Sigmoid colon (tissue), 7 donors: ENCODE data around the gene ABCA2. TPM values are rescaled to one million over a fixed set of nuclear protein-coding genes. Genes with fewer than 3 reads are reported as not detected.

ENCODE experiments used
- DNase-seq: peaks from one replicate; pipeline ENCODE4 v3.0.0-alpha.2; 2019
- H3K27ac ChIP-seq, 4 donors: fragments of 200-600 bp; sonication (generic); one replicate each; pipeline ENCODE4 v1.5.1; 2016 to 2019; ENCODE audit warnings: mild to moderate bottlenecking in 1 of 4
- H3K27me3 ChIP-seq, 3 donors: fragments of 200-600 bp; sonication (generic); one replicate each; pipeline ENCODE4 v1.5.1; 2019; ENCODE audit warnings: mild to moderate bottlenecking in 1 of 3
- H3K36me3 ChIP-seq, 4 donors: fragments of 200-600 bp; sonication (generic); one replicate each; pipeline ENCODE4 v1.5.1; 2016 to 2019
- H3K4me1 ChIP-seq, 4 donors: fragments of 200-600 bp; sonication (generic); one replicate each; pipeline ENCODE4 v1.5.1; 2017 to 2019
- H3K4me3 ChIP-seq, 4 donors: fragments of 200-600 bp; sonication (generic); one replicate each; pipeline ENCODE4 v1.5.1; 2017 to 2019; ENCODE audit warnings: mild to moderate bottlenecking in 2 of 4, moderate library complexity in 1 of 4
- H3K9me3 ChIP-seq, 4 donors: fragments of 200-600 bp in 3 of 4; sonication (generic) in 3 of 4; one replicate each; pipeline versions ENCODE4 v1.5.1 to v1.6.1; 2013 to 2019
- EP300 ChIP-seq, 4 donors: sonication (generic); formaldehyde crosslinking; IDR thresholded peaks; one replicate each; pipeline ENCODE4 v1.6.1; 2017; ENCODE audit warnings: antibody characterized with exemption in 4 of 4
- POLR2A ChIP-seq, 2 donors: fragments of 450-650 bp; IDR thresholded peaks; one replicate each; pipeline ENCODE4 v1.6.1; 2016; ENCODE audit warnings: antibody characterized with exemption in 2 of 2, mild to moderate bottlenecking in 2 of 2, moderate library complexity in 2 of 2
- POLR2AphosphoS5 ChIP-seq, 4 donors: sonication (generic); formaldehyde crosslinking; IDR thresholded peaks; one replicate each; pipeline ENCODE4 v1.6.1; 2017; ENCODE audit warnings: antibody characterized with exemption in 4 of 4
- WGBS, 2 donors: extraction: QIAGEN DNeasy Blood & Tissue Kit; methylation state at CpG; one replicate each; pipeline ENCODE4 v1.1.7; 2013; 5-methylcytosine and 5-hydroxymethylcytosine counted together
- intact Hi-C: fragments of 100-400 bp; cut with DNase I; formaldehyde crosslinking; loops from one replicate; pipeline ENCODE4 v1.15.1; 2023
- polyA plus RNA-seq, 3 donors: library from polyadenylated mRNA; stranded (reverse); fragments of 200-250 nt; gene quantifications; one replicate each; pipeline ENCODE4 v1.2.3, GENCODE V29; 2013
- total RNA-seq, 4 donors: library from RNA; depleted of rRNA; stranded (reverse); fragments of >200 nt; gene quantifications; one replicate each; pipeline ENCODE4 v1.1.0, GENCODE V29; 2016
- TF ChIP-seq, protein P1 (sequence below), 4 experiments: fragments of 450-650 bp in 3 of 4; fragments of 200-600 bp in 1 of 4; IDR thresholded peaks; one replicate each; pipeline ENCODE4 v1.5.1; 2016 to 2019; ENCODE audit warnings: antibody characterized with exemption in 4 of 4, mild to moderate bottlenecking in 3 of 4, moderate library complexity in 2 of 4
- donor health status: healthy with polysubstance abuse.
- donor health status: Bipolar disorder and iron deficiency.
- donor health status: healthy.

Gene ABCA2
- total and polyA plus RNA-seq, 7 donors = 6.0 to 28.6 (median 12.5) TPM

GRCh38 chr9:137046088-137046787, 18.2 kb upstream of the ABCA2 start, which contains the start of gene NPDC1:
Gene NPDC1, minus strand, starts transcription at chr9:137046177. Its CDS starts 188 bp downstream, at chr9:137045989.
- intact Hi-C loops = loop anchor here (1.0 kb wide), 1 partner anchor 21 kb away; no protein-coding TSS in a partner anchor
- H3K4me1 ChIP-seq = peaks cover 0 to 43% (median 38%) of the 10 kb centered on the region in 4 donors

DNA sequence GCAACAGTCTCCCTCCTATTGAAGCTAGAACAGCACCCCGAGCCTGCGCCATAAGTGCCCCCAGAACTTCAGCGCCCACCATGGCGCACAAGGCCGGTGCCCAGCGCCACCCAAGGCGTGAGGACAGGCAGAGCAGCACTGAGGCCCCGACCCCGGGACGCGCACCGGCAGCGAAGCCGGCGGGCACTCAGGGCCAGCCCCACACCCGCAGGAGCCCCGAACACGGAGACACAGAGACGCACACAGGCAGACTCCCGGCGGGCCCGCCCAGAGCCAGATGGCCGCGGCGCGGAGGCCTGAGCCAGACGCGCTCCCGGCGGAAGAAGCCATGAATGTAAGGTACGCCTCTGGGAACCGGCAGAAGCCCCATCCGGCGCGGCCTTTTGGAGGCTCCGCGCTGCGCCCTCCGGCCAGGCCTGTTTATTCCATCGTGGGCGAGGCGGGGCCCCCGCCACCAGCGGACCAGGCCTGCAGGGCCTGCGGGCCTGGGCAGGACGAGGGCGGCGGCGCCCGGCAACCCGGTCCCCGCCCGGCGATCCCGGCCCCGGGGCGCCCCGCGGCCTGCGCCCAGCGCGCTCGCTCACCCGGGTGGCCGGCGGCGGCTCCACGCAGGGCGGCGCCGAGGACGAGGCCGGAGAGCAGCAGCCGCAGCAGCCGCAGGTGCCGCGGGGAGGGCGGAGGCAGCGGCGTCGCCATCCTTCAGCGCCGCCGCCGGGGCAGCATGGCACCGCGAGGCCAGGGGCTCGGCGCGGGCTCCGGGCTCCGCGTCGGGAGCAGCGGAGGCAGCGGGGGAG, 17.5 kb upstream of the ABCA2 start:
- intact Hi-C loops = loop anchor here (1.0 kb wide), 1 partner anchor 22 kb away; no protein-coding TSS in a partner anchor
- Histone ChIP-seq H3K36me3 (peaks cover 0 to 6% (median 0%) of the 10 kb centered on the region in 4 donors), H3K27me3 (peaks cover 22 to 37% (median 34%) of the 10 kb centered on the region in 3 donors), H3K9me3 (no peaks in the 10 kb centered on the region), H3K4me1 (peaks cover 0 to 43% (median 38%) of the 10 kb centered on the region in 4 donors), H3K4me3 (peak overlapping the region; percentile 40 to 74 (median 65)), H3K27ac (peak overlapping the region; percentile 65 to 72 (median 68))
- TF ChIP-seq POLR2AphosphoS5 (IDR thresholded peaks at IDR 0.05) = peak in 1 of 4 donors; percentile 34
- no peak for TF ChIP-seq POLR2A (IDR thresholded peaks at IDR 0.05)
- WGBS, 2 donors = 2 to 3% methylated on average over 96 of the region's 96 CpGs
- DNase-seq = no peak

More at GRCh38 chr9:137046088-137046787, 18.2 kb upstream of the ABCA2 start, which contains the start of gene NPDC1:
- peak within 1 kb of the TSS; percentile 40 to 74 (median 65) for H3K4me3 ChIP-seq
- H3K36me3 ChIP-seq = no peaks in the 10 kb centered on the region
- peaks cover 22 to 45% (median 41%) of the 10 kb centered on the region in 3 donors for H3K27me3 ChIP-seq
- H3K9me3 ChIP-seq = no peaks in the 10 kb centered on the region
- DNase-seq = peak; percentile 87
- H3K27ac ChIP-seq = peak within 1 kb of the TSS; percentile 65 to 72 (median 68)
- WGBS, 2 donors = 0 to 1% methylated on average over 57 of the region's 57 CpGs
- TF ChIP-seq POLR2AphosphoS5 (IDR thresholded peaks at IDR 0.05) (peak in 2 of 4 donors; percentile 9 to 14), EP300 (IDR thresholded peaks at IDR 0.05) (no peak)
- TF ChIP-seq, protein P1, sequence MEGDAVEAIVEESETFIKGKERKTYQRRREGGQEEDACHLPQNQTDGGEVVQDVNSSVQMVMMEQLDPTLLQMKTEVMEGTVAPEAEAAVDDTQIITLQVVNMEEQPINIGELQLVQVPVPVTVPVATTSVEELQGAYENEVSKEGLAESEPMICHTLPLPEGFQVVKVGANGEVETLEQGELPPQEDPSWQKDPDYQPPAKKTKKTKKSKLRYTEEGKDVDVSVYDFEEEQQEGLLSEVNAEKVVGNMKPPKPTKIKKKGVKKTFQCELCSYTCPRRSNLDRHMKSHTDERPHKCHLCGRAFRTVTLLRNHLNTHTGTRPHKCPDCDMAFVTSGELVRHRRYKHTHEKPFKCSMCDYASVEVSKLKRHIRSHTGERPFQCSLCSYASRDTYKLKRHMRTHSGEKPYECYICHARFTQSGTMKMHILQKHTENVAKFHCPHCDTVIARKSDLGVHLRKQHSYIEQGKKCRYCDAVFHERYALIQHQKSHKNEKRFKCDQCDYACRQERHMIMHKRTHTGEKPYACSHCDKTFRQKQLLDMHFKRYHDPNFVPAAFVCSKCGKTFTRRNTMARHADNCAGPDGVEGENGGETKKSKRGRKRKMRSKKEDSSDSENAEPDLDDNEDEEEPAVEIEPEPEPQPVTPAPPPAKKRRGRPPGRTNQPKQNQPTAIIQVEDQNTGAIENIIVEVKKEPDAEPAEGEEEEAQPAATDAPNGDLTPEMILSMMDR (IDR thresholded peaks at IDR 0.05) = peak; percentile 78 to 84 (median 81)

GRCh38 chr9:137044502-137045177, 16.6 kb upstream of the ABCA2 start:
- no peak for DNase-seq
- Histone ChIP-seq H3K9me3 (no peaks in the 10 kb centered on the region), H3K27me3 (peaks cover 21 to 29% (median 27%) of the 10 kb centered on the region in 3 donors), H3K27ac (peak overlapping the region; percentile 65 to 72 (median 68)), H3K4me3 (peak overlapping the region; percentile 39 to 74 (median 65)), H3K4me1 (peaks cover 0 to 43% (median 38%) of the 10 kb centered on the region in 4 donors), H3K36me3 (peaks cover 0 to 15% (median 7%) of the 10 kb centered on the region in 4 donors)
- WGBS, 2 donors = 11 to 21% methylated on average over 18 of the region's 18 CpGs
- peak in 1 of 4 donors; percentile 26 for TF ChIP-seq POLR2AphosphoS5 (IDR thresholded peaks at IDR 0.05)
- no peak for TF ChIP-seq EP300 (IDR thresholded peaks at IDR 0.05)
- TF ChIP-seq, protein P1 (IDR thresholded peaks at IDR 0.05) = no peak
- no peak for TF ChIP-seq POLR2A (IDR thresholded peaks at IDR 0.05)
- intact Hi-C loops = no loop called here

DNA sequence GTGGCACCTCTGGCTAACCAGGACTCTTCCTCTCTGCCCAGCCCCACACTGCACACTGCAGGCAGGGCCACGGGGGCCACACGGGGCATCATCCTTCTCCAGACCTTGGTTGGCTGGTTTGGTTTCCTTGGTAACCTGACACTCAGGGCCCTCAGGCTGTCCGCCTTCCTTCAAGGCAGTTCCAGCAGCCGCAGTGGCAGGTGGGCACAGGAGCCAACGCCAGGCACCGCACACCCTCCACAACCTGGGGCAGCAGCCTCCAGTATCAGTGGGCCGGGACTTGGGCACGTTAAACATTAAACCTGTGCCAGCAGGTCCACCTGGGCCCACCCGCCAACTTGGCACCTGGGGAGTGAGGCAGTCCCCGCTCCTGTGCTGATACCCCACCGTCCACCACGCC, 16.0 kb upstream of the ABCA2 start:
- H3K36me3 ChIP-seq = peaks cover 0 to 21% (median 13%) of the 10 kb centered on the region in 4 donors
- 15 to 57% methylated on average over 12 of the region's 12 CpGs for WGBS, 2 donors
- DNase-seq = no peak
- H3K9me3 ChIP-seq = no peaks in the 10 kb centered on the region
- peaks cover 0 to 37% (median 34%) of the 10 kb centered on the region in 4 donors for H3K4me1 ChIP-seq
- intact Hi-C loops = no loop called here
- peak overlapping the region; percentile 28 to 72 (median 47) for H3K27ac ChIP-seq
- H3K27me3 ChIP-seq = peaks cover 15 to 23% (median 21%) of the 10 kb centered on the region in 3 donors
- H3K4me3 ChIP-seq = peak overlapping the region in 2 of 4 donors; percentile 10 to 62
- TF ChIP-seq POLR2AphosphoS5 (IDR thresholded peaks at IDR 0.05) = no peak
- TF ChIP-seq, protein P1 (IDR thresholded peaks at IDR 0.05) = no peak
- TF ChIP-seq EP300 (IDR thresholded peaks at IDR 0.05) = no peak
